GM12892 (cell line): Measurements from ENCODE around the gene TMEM14A.

ENCODE experiments used
- POLR2A ChIP-seq: IDR thresholded peaks from 2 replicates; pipeline ENCODE4 v1.6.1; 2011; ENCODE audit warnings: low read depth, low read length, control low read depth
- POLR2AphosphoS5 ChIP-seq: IDR thresholded peaks from 2 replicates; pipeline ENCODE4 v1.6.1; 2011; ENCODE audit warnings: low read depth, low read length, control low read depth
- TAF1 ChIP-seq: IDR thresholded peaks from 2 replicates; pipeline ENCODE4 v1.6.1; 2011; ENCODE audit warnings: low read depth, mild to moderate bottlenecking, control low read depth, low read length, borderline replicate concordance

- TF ChIP-seq POLR2A = no peak
- TF ChIP-seq POLR2AphosphoS5 = no peak
- TF ChIP-seq TAF1 = no peak
Measured at GRCh38 chr6:52663936-52664185, 7.1 kb upstream of the TMEM14A start.
